NOMO-1 (cell line): Measurements from ENCODE around the gene EXD3.
A peak's percentile ranks its signal among the peaks of the same experiment; 100 is the strongest.
"Not testable (repeated sequence)": the region's sequence is repeated elsewhere in the genome, so short reads cannot be mapped to it uniquely, and the experiment has no call there.

ENCODE experiments used
- DNase-seq, 2 experiments: peaks; one replicate each; lab custom pipeline; 2025; ENCODE audit not compliant: unreplicated experiment in 2 of 2; lab: John Stamatoyannopoulos, UW

EXD3 gene, protein sequence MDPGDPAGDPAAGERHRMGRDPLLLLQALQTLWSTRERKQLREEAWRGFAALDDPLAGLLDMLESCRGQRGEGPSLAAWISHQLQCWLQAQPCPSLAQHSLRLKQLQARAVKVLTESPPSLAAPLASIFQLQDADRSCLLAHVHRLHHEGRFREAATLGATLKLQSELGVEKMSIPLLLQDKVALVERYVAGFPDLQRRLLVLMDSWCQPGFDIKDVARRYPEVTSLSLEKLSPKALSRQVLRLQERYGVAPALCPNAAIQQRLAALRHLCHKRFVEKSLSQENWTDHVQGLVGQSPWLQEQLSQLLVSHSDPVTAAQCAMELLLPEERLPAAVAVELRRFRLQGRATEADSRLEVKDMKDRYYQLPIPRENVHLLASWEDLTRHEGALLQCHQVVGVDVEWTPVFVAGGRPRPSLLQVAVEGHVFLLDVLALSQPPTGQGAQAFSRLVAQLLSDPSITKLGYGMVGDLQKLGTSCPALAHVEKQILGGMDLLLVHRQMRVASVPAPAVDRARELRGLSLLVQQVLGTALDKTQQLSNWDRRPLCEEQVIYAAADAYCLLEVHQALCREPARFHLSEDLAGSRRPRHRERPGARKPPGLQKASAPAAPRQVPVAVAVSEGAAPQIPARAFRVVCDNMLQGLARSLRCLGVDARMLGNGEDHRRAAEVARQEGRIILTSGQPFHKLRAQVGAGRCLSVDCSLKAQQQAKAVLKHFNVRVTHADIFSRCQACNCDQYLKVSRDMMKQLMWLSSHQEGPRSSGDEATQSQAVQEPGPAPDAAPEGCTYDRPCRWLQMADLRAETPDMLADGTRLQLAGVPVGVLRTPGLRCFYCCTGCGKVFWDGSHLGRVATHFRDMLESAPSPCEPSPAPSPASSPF

DNA sequence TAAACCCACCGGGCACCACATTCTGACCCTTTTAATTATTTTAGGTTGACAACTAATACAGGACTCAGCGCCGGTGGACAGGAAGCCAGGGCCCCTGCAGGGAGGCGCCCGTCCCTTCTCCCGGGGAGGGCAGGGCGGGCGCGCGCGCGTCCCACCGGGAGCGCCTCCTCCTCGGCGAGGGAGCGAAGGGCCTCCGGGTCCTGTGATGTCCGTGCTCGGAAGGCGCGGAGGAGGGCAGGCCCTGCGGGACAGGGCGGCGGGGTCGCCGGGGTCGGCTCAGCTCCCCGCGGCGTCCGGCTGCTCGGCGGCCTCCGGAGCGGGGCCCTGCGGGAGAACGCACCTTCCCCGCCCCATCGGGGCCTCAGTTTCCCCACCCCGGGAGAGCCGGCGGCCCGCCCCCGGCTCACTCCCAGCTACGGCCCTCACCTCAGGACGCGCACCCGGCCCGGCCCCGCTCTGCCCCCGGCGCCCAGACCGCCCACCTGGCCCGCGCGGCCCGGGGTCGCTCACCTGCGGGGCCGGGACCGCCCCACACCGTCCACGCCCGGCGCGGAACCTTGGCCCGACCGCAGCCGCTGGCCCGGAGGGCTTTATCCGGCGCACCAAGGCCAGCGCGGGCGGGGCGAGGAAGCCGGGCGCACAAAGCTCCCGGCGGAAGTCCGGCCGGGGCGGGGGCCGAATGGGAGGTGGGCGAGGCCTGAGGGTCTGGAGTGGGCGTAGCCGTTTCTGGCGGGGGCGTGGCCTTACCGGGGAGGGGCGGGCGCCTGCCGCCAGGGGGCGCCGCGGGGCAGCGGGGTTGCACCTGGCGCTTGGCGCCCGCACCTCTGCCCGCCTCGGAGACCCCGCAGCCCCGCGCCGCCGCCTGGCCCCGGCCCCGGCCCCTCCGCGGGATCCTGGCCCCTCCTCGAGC, at the start of gene EXD3, which contains the start of gene NOXA1:
EXD3 (minus strand) TSS at position 559 of the 910 bp plus-strand sequence. CDS start 27,805 bp downstream, outside the sequence.
NOXA1 (plus strand) TSS at position 790 of the 910 bp plus-strand sequence. CDS start 137 bp downstream, outside the sequence.
- DNase-seq: peak; percentile 91 to 96

DNA sequence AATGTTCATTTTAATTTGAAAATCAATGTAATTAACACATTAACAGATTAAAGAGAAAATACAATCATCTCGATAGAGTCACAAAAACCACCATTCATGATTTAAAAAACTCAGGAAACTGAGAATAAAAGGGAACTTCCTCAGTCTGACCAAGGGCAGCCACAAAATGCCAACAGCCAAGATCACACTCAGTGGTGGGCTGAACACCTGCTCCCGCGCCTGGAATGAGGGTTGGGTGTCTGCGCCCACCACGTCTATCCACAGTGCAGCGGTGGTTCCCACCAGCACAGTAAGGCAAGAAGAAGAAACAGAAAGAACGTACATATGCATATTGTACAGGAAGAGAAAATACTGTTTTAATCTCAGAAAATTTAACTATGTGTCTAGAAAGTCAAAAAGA, 47.8 kb upstream of the EXD3 start:
- DNase-seq: peak in 1 of 2 experiments; percentile 47

DNA sequence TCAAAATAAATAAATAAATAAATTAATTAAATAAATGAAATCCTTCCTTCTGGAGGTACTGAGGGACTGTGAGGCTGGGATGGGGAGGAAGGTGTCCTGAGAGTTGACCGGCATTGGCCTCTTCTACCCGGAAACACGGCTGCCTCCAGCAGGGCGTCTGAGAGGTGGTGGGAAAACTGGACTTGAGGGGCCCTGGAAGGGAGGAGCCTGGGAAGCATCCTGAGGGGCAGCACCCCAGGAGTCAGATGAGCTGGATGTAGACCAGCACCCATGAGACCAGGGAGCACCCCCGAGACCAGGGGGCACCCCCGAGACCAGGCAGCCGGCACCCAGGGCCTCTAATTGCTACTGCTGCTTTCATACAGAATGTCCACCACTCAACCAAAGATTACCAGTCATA, 44.9 kb upstream of the EXD3 start:
- no peak for DNase-seq

DNA sequence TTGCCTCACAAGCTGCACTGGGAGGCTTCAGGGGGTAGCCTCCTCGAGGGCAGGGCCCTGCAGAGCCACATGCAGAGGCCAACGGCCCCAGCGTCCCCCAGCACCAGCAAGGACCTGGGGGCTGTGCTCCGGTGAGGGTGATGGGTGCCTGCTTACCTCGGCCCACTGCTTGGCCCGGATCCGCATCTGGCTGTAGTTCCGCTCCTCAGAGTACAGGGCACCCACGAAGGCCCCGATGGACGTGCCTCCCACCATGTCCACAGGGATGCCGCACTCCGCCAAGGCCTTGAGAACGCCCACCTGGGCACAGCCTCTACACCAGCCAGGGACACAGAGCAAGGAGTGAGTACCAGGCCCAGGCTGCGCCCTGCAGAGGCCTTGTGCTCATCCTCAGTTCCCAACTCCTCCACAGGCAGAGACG, 44.2 kb upstream of the EXD3 start:
- DNase-seq: no peak

DNA sequence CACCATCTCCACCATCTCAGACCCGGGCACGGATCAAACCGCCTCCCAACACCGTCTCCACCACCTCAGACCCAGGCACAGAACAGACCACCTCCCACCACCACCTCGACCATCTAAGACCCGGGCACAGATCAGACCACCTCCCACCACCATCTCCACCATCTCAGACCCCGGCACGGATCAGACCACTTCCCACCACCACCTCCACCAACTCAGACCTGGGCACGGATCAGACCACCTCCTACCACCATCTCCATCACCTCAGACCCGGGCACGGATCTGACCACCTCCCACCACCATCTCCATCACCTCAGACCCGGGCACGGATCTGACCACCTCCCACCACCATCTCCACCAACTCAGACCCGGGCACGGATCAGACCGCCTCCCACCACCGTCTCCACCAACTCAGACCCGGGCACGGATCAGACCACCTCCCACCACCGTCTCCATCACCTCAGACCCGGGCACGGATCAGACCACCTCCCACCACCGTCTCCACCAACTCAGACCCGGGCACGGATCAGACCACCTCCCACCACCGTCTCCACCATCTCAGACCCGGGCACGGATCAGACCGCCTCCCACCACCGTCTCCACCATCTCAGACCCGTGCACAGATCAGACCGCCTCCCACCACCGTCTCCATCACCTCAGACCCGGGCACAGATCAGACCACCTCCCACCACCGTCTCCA, 43.6 kb upstream of the EXD3 start:
- DNase-seq: not testable (repeated sequence)

DNA sequence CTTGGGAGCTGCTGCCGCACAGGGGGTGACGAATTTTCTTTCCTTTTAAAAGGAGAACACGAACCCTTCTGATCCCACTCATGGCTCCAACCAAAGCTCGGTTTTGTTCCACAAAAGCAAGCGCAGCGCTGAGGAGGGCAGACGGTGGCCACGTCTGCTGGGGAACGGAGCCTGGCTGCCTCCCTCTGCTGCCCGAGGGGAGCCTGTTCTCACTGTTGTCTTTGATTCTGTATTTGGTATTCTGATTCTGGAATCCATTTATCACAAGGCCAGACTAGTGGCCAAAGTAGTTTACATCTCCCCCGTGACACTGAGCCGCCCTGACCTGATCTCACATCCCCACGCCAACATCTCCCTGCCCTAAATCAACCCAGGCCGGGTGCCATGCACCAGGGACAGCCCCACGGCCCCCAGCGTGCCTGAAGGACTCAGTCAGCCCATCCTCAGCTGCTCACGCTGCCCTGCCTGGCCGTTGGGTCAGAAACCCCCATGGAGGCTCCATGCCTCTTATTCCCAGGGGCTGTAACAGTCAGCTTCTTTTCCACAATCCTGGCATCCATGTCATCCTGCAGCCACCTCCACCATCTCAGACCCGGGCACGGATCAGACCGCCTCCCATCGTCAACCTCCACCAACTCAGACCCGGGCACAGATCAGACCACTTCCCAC, 42.9 kb upstream of the EXD3 start:
- no peak for DNase-seq

DNA sequence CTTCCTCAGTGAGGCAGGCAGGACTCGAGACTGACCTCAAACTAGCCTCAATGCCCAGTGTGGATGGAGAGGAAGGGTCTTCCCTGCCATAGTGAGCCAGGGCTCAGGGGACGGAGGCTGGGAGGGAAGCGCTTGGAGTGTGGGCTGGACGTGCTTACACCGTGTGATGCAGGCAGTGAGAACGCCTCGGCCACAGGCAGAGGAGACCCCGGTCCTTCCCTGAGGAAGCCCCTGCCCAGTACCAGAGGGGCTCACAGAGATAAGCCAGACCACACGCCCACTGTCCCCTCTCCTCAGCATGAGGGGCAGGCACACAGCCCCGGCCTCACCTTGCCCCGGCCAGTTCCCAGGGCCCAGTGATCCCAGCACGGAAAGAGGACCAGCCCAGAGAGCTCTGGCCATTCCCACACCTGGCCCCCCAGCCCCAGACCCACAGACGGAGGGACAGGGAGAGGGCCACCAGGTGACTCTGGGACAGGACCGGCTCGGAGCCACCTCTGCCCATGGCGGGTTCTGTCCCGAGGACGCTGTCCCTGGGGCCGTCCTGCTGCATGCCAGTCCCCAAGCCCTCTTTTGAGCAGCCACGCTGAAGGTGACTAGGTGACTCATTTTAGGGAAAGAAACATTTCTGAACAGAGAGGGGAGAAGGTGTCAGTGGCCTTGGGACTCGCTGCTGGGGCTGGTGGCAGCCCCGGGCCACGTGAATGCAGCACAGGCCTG, 42.2 kb upstream of the EXD3 start:
- DNase-seq: no peak

DNA sequence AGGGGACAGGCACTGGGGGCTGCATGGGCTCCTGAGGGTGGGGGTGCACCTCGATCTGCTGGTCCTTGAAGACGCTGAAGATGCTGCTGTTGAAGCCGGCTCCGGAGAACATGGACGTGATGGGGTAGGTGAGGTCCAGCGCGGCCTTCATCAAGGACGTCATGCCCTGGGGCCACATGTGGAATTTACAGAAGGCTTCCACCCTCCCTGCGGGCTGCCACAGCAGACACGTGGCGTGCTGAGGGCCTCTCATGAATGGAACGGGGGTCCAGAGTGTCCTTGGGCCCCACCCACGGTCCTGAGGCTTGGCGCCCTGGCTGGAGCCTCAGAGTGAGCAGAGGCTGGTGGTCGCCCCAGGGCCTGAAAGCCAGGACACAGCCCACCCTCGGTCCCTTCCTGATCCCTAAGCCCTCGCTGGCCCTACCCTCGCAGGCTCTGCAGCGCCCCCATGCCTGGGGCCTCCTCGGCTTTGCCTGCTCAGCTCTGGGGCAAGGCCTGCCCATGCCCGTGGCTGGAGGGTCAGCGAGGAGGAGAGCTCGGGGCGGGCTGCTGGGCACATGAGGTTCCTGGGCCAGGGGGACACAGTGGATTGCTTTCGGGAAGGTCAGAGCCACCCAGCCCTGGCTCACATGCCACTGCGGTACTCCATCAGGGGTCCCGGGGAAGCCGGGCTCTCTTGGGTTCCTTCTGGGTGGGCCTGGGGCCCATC, 41.5 kb upstream of the EXD3 start:
- DNase-seq: no peak

DNA sequence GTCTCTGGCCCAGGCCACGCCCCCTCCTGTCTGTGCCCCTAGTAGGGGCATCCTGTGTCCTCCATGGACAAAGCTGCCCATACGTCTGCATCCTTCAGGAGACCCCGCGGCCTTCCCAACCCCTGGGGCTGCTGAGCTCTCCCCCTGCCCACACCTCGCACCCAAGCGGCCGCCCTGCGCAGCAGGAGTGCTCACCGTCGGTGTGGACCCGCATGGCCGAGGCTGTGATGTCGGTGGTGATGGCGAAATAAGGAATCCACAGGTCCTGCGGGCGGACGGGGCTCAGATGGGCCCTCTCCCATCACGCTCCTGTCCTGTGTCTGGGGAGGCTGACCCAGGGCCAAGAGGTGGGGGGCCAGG, 40.9 kb upstream of the EXD3 start:
- no peak for DNase-seq

DNA sequence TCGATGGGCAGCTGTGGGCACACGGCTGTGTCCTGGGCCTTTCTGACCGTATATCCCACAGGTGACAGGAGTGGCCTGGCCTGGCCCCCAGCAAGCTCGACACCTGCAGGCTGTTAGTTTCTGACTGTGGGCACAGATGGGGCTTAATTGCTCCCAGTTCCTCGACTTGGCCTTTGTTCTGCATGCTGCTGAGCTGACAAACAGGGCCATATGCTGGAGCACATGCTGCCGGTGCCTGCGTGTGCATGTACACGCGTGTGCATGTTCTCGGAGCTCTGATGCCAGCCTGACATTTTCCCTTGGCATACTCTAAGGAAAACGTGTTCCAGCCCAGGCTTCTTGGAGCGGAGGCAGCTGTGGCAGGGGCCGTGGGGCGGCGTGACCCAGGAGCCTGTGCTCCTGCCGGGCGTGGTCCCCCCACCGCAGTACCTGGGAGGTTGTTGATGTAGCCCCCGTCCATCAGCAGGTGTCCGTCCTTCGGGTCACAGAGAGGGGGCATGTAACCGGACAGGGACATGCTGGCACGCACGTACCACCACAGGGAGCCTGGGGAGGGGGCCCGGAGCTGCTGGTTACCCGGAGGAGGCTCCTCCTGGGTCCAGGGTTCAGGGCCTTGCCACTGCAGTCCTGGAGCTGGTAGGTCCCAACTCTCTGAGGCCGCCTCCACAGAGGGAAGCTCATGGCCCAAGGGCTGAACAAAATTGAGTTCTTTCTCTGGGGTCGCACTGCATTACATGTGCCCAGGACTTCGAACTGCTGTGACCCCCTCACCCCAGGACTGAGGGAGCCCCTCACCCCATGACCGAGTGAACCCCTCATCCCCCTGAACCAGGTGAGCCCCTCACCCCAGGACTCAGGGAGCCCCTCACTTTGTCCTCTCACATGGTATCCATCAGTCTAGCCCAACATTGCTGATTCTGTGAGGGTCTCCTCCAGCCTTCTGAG, 40.3 kb upstream of the EXD3 start:
- no peak for DNase-seq

DNA sequence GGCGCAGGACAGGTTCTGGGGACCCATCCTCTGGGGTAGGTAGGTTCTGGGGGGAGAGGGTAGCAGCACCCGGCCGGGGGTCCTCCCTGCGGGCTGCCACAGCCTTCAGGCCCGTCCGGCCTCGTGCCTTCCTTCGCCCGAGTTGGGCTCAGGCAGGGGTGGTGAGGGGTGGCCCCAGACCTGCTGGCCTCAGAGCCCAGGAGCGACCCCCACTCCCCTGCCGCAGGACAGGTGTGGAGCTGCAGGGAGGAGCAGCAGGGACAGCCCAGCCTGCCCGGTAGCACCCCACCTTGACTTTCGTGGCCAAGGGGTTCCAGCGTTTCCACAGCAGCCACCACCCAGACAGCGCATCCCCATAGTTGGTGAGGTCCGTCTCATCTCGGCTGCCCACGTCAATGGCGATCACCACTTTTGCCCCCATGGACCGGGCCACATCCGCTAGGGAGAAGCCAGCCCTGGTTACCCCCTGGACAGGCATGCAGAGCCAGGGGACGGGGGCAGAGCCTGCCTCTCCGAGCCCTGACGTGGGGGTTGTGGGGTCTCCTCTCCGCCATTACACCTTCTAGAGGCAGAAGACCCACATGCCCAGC, 39.5 kb upstream of the EXD3 start:
- no peak for DNase-seq

DNA sequence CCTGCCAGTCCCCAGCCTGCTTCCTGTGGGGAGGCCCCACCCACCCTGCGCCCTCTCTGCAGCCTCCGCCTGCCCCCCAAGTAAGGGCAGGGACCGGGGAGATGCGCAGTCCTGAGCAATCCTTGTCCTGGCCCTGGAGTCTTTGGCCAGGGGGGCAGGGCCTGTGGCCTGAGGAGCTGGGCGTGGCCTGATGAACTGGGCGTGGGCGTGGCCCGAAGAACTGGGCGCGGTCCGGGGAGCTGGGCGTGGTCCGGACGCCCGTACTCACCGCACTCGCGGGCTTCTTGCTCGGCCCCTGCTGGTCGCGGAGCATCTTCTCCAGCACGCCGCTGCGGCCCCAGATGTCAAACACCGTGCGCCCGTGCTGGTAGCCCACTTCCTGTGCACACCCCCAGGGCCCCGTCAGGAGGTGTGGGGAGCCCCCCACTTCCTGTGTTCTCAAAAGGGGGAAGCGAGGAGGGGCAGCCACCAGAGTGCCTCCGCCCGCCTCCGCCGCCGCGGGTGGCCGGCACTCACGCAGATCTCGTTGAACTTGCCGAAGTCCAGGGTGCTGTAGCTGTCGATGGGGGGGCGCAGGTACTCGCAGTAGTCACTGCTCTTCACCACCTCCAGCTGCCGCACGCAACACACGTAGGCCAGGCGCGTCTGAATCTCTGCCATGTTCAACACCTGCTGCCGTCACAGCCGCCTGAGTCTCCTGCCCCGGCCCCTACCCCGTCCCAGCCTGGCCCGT, 38.9 kb upstream of the EXD3 start:
- peak; percentile 67 to 70 for DNase-seq

DNA sequence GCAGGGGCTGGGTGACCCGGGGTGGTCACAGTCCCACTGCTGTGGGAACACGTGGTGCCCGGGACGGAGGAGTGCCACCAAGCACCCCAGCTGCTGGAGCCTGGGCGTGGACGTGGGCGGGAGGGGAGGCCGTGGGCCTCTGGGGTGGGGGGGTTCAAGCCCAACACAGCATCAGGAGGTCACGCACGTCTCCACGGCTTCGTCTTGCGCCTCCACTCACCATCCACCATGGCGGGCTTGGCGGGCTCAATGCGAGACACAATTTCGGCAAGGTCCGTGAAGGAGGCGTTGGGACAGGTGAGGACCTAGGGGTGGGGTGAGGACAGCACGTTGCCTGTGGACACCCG, 38.3 kb upstream of the EXD3 start:
- DNase-seq: no peak

DNA sequence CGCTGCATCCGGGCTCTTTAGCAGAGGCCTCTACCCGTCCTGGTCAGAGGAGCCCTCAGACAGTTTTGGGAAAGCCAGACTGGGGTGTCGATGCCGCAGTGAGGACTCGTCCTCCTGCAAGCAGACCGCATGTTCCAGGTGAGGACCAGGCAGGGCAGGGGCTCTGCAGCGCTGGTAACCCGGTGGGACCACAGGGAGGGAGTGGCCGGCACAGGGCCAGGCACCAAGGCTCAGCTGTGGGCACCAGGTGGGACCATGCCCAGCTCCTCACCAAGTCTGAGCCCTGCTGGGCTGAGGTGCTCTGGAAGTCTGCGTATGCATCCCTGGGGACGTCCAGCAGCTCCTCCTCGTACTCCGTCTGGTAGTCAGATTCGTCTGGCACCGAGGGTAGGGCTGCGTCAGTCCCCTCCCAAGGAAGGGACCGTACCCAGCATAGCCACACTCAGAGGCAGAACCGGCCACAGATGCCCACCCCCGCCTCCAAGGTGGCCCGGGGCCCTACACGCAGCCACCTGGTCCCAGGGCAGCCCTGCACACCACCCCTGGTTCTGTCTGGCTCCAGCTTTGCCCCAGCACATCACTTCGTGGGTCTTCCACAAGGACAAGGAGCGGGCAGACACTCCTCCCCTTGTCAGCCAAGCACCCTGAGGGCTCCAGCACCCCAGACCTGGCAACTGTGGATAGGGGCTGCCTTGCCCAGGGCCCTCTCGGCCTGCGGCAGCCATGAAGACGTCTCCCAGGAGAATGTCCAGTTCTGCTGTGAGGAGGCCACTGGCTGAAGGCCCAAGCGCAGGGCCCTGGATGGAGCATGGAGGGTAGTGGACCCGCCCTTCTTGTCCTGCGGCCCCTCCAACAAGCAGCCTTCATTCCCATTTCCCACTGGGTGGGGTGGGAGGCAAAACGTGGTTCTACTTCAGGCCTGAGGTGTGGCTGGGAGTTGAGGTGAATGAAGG, 37.7 kb upstream of the EXD3 start:
- no peak for DNase-seq
